ENCODE data around the gene CCDC154.
"Not testable (repeated sequence)": the region's sequence is repeated elsewhere in the genome, so short reads cannot be mapped to it uniquely, and the experiment has no call there.

Gene CCDC154

DNA sequence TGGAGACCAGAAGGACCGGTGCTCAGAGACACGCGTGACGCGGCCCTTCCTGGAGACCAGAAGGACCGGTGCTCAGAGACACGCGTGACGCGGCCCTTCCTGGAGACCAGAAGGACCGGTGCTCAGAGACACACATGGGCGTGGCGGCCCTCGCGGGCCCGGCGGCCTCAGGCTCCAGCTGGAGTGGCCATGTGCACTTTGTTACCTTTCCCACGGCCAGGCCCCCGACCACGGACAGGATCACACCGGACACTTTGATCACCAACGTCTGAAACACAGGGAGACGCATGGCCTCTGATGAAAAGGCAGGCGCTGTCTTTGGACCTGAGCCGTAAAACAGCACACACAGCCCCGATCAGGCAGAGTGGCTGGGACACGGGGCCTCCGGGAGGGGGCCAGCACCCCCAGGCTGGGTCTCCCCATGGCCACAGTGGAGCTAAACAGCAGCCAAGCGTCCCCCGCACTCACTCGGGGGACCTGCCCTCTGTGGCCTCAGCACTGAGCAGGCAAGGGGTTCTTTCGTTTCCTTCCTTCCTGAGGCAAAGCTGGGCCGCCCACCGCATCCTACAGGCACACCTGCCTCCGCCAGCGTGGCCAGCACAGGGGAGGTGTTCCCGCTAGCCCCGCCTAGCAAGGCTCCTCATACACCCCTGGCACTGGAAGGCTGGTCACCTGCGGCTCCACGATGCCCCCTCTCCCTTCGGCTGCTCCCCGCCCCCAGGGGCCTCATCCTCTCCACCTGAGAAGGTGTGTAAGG, 13.3 kb upstream of the CCDC154 start:
- no peak for DNase-seq

DNA sequence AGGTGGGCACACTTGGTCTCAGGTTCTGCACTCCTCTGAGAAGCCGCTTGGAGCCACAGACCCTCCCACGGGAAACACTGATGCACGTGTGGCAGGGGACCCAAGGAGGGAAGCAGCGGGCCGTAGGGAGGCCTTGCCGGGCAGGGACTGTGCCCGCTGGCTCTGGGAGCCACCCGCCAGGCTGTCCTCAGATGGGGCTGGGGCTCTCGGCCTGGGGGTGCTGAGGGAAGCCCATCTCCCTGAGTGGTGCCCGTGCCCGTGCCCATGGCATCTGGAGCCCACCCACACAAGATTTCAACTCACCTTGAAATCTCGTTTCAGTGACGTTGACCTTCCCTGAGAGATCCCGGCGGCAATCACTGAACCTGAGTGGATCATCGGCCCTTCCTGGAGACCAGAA, 12.6 kb upstream of the CCDC154 start:
- DNase-seq, result no peak

DNA sequence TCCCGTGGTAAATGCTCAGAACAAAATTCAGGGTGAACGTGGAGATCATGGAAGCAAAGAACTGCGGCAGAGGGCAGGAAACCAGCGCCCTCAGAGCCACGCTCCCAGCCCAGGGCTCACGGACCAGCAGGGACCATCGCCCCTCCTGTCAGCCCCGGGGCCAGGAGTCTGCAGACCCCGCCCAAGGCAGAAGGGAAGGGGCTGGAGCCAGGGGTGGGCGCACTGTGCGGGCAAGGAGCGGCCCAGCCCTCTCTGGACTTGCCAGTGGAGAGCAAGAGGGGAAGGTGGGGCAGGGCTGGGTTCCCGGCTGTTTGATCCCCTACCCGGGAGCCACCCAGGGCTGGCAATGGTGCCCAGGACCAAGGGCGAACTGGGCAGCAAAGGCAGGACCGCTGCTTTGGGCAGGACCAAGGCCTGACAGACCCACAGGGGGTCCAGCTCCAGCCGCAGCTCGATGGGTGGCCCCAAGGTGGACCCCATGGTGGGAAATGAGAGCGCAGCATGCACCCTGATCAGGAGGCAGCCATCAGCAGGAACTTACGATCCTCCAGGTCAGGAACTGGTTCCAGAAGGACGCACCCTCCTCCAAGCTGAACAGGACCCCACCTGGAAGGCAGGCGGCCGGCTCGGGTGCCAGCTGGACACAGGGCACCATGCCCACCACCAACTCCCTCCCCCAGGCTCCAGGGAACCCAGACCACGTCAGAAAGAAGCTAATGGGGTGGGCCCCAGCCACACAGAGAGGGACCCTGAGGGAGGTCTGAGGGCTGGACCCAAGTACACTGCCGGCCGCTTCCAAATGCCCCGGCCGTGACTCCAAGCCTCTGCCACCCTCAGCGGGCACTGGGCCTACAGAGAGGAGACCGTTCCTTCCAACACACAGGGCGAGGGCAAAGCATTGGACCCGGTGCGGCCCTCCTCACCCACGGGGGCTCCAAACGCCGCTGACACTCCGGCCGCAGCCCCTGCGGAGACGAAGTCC, 11.1 kb upstream of the CCDC154 start:
- DNase-seq, result no peak

DNA sequence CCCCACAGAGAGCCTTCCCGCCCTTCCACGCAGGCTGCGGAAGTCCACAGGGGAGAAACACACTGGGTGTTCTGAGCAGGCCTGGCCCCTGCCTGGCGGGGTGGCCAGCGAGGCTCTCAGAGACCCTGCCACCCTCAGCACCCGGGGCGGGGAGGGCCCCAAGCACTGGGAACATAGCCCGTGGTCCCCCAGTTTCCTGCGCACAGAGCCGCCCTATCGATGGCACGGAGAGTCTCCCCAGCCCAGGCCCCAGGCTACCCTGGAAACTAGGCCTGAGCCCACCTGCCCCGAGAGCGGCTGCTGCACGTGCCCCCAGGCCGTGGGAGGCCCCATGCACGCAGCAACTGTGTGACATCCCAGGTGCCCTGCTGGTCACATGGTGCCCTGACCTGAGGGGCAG, 10.2 kb upstream of the CCDC154 start:
- no peak for DNase-seq

DNA sequence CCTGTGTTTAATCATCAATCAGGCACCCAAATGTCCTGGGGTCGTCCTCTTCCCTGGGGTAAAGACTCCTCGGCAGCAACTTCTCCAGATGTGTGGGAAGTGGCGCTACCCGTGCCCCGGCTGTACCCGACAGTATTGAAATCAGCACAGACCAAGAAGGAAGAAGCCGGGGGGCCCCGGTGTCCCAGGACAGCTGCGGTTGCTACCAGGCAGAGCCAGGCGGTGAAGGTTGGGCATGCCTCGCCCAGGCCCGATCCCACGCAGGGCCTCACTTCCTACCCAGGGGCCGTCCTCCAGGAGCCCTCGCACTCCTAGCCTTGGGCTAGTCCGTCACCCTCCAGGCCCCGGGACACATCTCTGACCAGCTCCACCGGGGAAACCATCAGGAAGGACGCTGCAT, 9.0 kb upstream of the CCDC154 start:
- no peak for DNase-seq

DNA sequence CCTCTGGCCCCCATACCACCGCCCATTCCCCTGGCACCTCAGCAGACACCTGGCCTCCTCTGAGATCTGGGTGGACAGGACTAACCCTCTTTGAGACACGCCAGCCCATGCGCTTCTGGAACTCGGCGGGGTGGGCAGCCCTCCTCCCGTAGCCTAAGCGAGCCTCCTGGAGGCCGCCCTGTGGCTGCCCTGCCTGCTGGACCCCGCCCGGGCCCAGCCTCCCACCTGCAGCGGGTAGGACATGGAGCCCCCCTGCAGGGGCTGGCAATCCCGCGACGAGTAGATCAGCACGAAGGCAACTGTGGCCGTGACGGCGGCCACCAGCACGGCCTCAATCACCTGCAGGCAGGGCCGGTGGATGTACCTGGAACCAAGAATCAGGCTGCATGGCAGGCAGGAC, 8.2 kb upstream of the CCDC154 start:
- DNase-seq, result no peak

DNA sequence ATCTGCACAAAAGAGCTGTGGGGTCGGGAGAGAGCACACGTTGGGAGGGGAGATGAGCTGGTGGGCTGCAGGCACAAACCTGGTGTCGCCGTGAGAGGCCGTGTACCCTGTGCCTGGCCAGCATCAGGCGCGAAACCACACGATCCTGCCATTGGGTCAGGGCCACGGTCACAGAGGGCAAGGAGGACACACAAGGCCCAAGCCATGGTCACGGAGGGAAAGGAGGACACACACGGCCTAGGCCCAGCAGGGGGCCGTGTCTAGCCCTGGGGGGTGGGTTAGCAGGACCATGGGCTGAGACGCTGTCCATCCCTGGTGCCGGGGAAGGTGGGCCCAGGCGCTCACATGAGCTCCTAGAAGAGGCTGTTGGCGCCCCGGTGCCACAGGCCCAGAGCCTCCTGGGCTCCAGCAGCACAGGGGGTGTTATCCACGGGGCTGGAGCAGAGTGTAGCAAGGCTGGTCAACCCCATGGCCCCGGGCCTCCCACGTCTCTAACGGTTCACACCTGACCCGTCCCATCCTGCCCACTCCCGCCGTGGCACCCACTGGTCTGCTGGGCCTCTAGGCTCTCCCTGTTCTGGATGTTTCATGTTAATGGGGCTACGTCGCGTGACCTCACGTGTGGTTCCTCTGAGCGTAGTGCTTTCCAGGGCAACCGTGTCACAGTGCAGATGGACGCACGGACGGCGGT, 7.5 kb upstream of the CCDC154 start:
- DNase-seq, result no peak

DNA sequence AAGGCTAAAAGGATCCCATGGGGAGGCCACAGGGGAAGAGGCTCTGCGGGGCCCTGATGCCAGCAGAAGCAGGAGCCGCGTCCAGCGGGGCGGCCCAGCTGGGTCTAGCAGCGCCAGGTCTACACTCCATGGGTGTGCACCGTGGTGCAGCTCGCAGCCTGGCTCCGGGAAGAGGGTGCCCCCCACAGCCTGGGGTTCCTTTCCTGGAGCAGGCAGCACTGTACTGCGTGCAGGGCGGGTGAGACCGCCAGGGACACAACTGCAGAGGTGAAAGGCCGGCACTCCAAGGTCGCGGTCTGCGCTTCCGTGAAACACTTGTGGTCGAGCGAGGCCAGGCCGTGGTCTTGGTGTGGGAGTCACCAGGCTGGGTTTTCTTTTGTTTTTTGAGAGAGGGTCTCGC, 6.5 kb upstream of the CCDC154 start:
- no peak for DNase-seq

DNA sequence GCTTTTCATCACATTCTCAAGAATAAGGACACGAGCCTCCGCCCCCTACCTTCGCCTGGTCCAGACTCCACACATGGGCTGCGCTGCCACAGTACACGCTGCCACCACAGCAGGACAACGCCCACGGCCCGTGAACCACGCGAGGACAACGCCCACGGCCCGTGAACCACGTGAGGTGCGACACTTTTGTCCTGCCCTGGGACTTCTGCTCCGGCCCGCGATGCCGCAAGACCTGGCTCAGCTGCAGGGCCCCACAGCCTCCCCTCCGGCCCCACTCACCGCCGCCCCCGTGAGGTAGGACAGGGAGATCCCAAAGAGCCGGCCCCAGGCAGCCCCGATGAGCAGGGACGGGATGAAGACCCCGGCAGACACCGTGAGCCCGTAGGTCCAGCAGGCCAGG, 5.9 kb upstream of the CCDC154 start:
- no peak for DNase-seq

DNA sequence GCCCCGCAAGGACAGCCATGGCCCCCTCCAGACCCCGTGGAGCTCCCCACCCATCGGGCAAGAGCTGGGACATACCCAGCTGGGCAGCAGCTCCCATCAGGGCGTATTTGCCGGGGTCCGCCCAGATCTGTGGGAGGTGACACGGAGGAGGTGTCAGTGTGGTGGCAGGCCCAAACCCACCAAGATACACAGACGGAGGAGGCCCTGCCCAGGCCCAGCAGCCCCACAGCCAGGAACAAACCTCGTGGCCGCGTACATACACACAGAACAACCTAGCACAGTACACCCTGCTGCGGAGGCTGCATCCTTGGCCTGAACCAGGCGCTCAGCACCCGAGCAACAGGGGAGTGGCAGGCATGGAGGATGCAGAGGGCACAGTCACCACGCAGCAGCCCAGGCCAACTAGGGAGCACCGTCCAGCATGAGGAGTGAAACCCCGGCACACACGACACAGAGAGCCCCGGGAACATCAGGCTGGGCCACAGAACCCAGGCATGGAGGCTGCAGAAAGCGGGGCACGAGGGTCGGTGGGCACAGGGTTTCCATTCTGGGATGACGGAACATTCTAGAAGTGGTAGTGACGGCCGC, 4.9 kb upstream of the CCDC154 start:
- no peak for DNase-seq

DNA sequence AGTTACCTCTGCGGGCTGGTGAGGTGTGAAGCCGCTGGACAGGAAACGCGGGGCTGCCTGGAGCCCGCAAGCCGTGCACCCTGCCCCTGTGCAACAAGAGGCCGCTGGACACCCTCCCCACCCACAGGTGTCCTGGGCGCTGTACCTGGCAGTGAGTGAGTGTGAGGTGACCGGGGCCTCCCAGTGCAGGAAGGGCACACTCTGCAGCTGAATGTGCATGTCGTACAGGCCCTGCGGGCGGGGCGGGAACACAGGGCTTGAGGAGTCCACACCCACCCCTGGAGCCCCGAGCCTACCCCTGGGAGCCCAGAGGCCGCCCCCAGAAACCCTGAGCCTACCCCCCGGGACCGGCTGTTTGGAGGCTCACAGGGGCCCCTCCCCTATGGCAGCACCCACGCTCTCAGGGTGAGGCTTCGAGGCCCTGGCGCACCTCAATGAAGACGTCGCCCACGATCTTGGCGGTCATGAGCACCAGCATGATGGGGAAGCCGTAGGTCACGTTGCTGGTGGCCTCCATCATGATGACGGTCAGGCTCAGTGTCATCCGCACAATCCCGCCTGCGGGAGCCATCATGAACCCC, 4.3 kb upstream of the CCDC154 start:
- no peak for DNase-seq

DNA sequence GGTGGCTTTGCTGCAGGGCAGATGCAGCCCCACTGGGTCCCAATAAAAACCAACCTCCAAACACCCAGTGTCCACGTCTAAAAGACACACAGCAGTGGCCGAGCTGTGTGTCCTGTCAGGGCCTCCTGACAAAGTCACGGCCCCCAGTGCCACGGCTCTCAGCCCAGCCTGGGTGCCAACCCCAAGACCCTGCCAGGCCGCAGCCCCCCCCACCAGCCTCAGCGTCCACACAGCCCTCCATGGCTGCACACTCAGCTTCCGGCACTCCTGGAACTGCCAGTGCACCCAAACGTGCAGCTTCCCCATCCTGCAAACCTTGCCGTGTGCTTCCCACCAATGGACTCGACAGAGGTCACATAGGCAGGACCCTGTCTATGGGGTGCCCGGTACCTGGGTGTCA, 3.6 kb upstream of the CCDC154 start:
- no peak for DNase-seq

DNA sequence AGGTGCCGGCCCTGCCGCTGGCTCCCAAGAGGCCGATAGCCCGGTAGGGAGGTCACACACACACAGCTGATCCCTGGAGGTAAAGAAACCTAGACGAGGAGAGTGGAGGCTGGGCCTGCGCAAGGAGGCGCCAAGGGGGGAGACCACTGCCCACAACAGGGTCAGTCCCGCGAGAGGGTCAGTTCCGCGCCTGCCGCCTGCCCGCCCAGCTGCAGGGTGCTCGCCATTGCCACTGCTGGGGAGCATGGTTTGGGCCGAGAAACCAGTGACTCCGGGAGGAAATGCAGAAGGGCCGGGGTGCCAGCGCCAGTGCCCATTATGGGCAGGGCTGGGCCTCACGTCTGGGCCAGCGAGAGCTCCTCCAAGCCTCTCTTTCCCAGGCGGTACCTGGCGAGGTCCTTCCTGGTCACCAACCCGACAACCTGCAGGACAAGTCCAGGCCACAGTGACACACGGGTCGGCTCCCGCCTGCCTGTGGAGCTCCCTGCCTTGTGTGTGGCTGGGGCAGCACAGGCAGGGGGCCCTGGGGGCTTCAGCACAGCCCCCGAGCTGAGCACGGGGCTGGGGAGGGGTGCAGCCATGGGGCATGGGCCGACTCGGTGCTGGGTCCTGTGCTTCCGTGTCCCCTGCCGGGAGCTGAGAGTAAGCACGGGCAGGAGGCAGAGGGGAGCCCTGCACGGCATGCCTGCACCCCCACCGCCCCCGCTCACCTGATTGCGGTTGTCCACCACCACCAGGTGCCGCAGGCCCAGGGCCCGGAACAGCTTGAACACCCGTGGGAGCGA, 2.1 kb upstream of the CCDC154 start:
- no peak for DNase-seq

DNA sequence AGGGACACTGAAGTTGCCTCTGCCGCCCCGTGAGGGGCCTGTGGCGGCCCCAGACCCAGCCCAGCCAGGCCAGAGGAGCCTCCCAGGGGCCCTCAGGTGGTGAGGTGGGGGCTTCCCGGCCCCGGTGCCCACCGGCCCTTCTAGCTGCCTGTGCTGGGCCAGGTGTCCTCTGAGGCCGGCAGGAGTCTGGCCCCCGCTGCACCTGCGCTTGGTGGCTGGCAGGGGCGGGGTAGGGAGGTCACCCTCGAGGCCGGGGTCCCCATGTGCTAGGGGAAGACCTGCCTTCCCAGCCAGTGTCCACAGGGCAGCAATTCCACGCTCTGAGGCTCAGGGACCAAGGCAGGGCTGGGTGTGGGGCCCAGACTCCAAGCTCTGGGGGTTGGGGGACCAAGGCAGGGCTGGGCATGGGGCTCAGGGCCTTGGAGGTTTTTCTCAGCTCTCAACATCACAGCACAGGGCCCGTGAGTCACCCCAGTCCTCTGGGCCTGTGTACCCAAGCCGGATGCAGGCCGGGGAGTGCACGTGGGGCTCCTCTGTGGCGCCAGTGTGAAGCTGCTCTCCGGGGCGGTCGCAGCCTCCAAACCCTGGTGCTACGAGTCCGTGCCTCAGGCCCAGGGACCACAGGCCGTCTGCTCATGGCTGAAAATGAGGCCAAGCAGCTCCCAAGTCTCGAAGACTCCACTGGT, 1.3 kb upstream of the CCDC154 start:
- DNase-seq, result no peak

DNA sequence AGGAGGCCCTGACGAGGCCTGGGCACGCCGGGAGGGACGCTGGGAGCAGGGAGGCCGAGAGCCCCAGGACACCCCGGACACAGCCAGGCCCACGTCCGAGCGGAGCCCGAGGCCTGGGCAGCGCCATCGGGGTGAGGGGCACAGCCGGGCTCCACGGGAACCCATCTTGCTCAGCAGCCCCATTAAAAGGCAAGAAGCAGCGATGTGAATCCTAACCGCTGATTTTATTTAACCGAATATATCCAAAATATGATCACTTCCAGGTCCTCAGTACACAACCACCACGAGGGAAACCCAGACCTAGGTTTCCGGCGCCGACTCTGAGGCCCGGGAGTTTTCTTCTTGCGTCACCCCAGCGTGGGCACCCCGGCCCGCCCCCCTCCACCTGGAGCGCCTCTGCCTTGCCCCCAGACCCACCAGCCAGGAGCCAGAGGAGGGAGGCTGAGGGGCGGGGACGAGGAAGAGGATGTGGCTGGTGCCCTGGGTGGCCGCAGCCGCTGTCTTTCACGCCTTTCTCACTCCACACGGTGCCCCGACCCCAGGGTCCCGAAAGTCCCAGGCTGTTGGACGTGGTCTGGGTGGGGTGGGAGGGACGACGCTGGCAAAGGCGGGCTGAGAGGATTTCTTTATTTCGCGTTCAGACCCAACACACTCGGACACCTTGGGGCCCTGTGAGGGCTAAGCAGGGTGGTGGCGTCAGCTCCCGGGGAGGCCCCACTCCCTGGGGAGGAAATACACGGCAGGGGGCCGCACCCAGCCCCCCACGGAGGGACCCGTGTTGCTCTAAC, 568 bp upstream of the CCDC154 start:
- DNase-seq, result no peak

DNA sequence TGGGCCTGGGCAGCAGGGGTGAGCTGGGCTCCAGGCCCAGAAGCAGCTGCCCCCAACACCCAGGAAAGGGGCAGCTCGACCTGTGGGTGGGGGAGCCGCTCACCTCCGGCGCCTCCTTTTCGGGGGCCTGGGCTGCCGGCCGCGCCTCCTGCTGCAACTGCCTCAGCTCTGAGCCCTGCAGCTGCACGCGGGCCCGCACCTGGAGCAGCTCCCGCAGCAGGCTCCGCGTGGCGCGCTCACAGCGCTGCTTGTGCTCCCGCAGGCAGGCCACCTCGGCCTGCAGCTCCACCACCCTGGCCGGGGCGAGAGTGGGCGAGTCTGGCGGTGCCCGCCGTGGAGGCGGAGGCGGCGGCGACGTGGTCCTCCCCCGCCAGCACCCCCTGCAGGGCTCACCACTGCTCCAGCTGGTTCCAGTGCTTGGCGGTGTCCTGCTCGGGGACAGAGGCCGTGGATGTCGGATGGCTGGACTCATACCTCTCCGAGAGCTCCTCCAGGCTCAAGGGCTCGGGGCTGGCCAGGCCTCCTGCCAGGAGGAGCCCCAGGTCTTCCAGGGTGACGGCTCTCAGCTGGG, 868 bp downstream of the CCDC154 start:
- no peak for DNase-seq

DNA sequence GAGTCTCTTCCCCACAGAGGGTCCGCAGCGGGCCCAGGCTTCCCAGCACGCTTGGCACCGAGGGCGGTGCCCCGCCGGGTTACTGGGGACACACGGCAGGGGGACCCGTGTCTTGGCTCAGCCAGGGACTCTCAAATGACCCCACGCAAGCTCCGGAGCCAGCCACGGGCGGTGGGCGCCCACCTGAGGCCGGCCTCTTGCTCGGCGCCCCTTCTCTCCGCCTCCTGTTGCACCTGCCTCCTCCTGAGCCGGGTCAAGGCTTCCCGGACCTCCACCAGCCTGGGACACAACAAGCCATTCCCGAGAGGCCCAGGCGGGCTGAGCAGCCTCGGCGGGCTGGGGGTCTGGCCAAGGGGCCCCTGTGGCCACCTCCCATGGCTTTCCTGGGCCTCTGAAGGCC, 1.7 kb downstream of the CCDC154 start:
- no peak for DNase-seq

DNA sequence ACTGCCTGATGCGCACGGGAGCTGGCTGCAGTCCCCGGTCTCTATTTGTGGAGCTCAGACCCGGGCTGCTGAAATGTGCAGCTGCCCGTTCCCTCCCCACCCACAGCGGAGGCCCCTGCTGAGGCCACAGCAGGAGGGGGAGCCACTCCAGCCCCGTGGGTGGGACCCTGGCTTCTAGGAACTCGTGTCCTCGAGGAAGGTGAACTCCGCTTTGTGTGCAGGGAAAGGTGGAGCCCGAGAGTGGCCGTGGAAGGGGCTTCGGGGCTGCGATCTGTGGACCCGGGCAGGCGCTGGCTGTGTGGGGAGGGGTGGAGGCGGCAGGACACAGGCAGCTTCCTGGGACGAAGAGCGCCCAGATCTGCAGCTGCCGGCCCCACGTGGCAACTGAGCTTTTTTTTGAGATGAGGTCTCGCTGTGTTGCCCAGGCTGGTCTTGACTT, 2.9 kb downstream of the CCDC154 start:
- DNase-seq, result no peak

DNA sequence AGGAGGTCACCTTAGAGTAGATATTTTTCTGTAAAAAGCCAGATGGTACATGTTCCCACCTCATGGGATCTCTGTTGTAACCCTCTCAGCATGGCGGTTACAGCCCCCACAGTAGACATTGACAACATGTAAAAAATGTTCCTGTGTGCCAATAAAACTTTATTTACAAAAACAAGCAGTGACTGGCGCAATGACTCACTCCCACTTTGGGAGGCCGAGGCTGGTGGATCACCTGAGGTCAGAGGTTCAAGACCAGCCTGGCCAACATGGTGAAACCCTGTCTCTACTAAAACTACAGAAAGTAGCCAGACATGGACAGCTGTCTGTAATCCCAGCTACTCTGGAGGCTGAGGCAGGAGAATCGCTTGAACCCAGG, 4.7 kb downstream of the CCDC154 start:
- DNase-seq, result not testable (repeated sequence)

All from amygdala (tissue), 56 donors.